GM06990 (cell line): Measurements from ENCODE around the gene FHAD1.

ENCODE experiments used
- DNase-seq: peaks from one replicate; pipeline ENCODE4 v3.0.0-alpha.2; 2011; ENCODE audit not compliant: insufficient read length; ENCODE audit errors: extremely low read depth
- H3K27me3 ChIP-seq: replicated peaks from 2 replicates; pipeline ENCODE4 v1.6.0; 2011; ENCODE audit warnings: low read length; ENCODE audit not compliant: control insufficient read depth, insufficient read depth
- H3K36me3 ChIP-seq: 2 replicates; pipeline ENCODE4 v1.5.1; 2011; ENCODE audit warnings: low read length; ENCODE audit not compliant: control insufficient read depth, insufficient read depth
- H3K4me3 ChIP-seq: replicated peaks from 2 replicates; pipeline ENCODE4 v1.5.1; 2011; ENCODE audit warnings: low read depth, mild to moderate bottlenecking, control low read depth, low read length
- CTCF ChIP-seq: IDR thresholded peaks from 2 replicates; pipeline ENCODE4 v1.5.1; 2011; ENCODE audit warnings: low read length, control low read depth, mild to moderate bottlenecking, inconsistent platforms; ENCODE audit not compliant: insufficient read depth, poor library complexity, severe bottlenecking

Gene FHAD1

DNA sequence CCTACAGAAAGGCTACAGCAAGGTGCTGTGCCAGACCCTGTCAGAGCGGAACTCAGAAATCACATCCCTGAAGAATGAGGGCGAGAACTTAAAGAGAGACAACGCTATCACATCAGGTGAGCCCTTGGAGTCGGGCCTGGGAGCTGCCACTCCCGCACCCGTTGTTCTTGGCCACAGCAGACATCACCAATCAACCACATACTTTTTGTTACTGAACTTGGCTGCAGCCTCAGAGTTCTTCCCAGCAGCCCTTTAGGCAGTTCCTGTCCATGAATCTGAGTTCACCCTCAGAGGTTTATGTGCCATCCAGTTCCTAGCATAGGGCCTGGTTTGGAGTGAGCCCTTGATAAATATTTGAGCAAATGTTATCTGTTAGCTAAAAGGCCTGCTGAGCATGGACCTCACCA lies 61.6 kb downstream of the FHAD1 start:
- Histone ChIP-seq H3K27me3 (peaks cover 4% of the 10 kb centered on the region), H3K4me3 (no peak overlapping the region), H3K36me3 (no peaks in the 10 kb centered on the region)
- DNase-seq = no peak
- no peak for TF ChIP-seq CTCF

DNA sequence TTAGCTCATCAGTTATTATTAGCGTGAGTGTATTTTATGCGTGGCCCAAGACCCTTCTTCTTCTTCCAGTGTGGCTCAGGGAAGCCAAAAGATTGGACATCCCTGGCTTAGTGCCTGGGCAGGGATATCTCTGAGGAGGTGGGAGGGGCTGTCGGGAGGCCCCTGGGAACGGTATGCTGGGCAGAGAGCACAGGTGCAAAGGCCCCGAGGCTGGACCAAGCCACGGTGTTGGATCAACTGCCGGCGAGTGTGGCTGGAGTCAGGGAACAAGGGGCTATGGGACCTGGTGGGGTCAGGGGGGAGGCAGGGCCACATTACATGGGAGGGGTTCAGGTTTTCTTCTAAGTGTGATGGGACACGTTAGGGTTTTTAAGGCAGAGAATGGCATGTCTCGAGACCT lies 62.7 kb downstream of the FHAD1 start:
- H3K27me3 ChIP-seq = peaks cover 4% of the 10 kb centered on the region
- no peak overlapping the region for H3K4me3 ChIP-seq
- DNase-seq = no peak
- H3K36me3 ChIP-seq = no peaks in the 10 kb centered on the region
- no peak for TF ChIP-seq CTCF

DNA sequence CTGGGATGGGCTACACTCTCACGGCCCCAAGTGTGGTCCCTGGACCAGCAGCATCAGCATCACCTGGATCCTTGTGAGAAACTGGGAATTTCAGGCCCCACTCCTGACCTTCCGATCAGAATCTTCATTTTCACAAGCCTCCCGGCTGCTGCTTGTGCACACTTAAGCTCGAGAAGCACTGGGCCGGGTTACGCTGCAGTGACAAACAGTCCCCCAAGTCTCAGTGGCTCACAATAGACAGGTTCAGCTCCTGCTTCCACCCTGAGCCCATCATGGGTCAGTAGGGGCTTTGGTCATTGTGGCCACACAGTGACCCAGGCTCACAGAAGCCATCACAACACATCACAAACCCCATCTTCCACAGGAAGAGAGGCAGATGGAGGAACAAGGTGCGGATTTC lies 63.5 kb downstream of the FHAD1 start:
- Histone ChIP-seq H3K4me3 (no peak overlapping the region), H3K27me3 (peaks cover 4% of the 10 kb centered on the region), H3K36me3 (no peaks in the 10 kb centered on the region)
- no peak for DNase-seq
- TF ChIP-seq CTCF = no peak

GRCh38 chr1:15311122-15311822 lies 64.2 kb downstream of the FHAD1 start:
- TF ChIP-seq CTCF = no peak

DNA sequence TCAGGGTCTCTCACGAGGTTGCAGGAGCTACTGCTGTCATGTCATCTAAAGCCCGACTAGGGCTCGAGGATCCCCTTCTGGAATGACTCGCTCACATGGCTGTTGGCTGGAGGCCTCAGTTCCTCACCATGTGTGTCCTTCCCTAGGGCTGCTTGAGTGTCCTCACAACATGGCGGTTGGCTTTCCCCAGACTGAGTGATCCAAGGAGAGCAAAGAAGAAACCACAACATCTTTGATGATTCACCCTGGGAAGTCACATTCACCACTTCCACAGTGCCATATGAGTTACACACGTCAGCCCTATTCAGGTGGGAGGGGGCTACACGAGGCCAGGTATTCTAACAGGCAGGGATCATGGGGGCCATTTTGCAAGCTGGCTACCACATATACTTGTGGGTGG lies 64.9 kb downstream of the FHAD1 start:
- Histone ChIP-seq H3K36me3 (no peaks in the 10 kb centered on the region), H3K4me3 (no peak overlapping the region), H3K27me3 (peaks cover 4% of the 10 kb centered on the region)
- no peak for TF ChIP-seq CTCF
- DNase-seq = no peak

More at GRCh38 chr1:15311122-15311822, 64.2 kb downstream of the FHAD1 start:
- no peak overlapping the region for H3K4me3 ChIP-seq
- H3K36me3 ChIP-seq = no peaks in the 10 kb centered on the region
- H3K27me3 ChIP-seq = peaks cover 4% of the 10 kb centered on the region
- DNase-seq = no peak
